PFSK-1 (cell line): ENCODE measurements around the gene TENT5C.

Experiments
- POLR2AphosphoS5 ChIP-seq: IDR thresholded peaks from 2 replicates; pipeline ENCODE4 v1.6.1; 2012; ENCODE audit warnings: low read depth, mild to moderate bottlenecking, control low read depth, low read length, moderate library complexity
- TAF1 ChIP-seq: IDR thresholded peaks from 2 replicates; pipeline ENCODE4 v1.6.1; 2012; ENCODE audit warnings: low read length, control low read depth, borderline replicate concordance; ENCODE audit not compliant: insufficient read depth

DNA sequence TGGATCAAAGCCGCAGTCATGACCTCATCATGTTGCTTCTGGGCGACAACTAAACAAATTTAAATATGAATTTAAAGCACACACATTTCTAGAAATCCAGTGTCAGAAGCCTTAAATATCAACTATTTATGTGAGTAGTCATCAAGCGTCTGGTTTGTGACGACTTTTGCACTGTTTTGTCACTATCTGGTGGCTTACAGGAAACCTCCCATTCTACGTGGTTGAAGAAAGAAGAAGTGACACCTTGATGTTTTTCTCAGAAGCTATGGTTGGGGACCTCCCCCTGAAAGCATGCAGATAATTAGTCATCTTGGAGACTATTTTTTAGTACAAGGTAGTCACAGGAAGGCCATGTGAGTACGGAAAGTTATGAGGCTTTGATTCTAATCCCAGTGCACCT lies 58.5 kb downstream of the TENT5C start:
- TF ChIP-seq POLR2AphosphoS5 (no peak), TAF1 (no peak)
